Measurements from ENCODE around the gene DDO.
"Not testable (repeated sequence)": the region's sequence is repeated elsewhere in the genome, so short reads cannot be mapped to it uniquely, and the experiment has no call there.

The DDO gene

DNA sequence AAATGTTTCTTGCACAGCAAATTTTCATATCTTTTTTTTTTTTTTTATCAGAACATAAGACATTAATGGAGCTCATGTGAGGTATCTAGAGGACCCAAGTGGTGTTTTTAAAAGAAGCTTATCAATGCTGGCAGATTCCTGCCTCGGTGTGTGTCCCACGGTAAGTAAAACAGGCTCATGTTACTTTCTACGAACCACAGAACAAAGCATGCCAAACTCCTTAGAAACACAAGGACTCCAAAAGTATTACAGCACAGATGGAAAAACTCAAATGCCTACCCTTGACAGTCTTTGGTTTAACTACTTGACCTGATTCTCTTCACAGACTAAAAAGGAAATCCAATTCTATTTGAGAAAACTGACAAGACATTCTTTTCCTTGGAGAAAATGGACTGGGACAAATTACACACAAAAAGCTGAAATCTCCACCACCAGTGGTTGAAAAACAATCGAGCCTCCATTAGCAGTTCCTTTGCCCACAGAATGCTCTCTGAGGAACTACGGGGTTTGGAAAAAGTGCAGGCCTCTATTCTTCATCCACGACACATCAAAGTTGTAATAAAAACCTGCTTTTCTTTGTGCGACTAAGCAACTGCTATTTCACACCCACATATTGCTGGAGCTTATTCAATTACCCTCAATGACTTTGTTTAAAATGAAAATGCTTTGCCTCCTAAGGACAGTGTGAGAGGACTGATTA, 62.7 kb downstream of the DDO start:
- TF ChIP-seq, protein P1, sequence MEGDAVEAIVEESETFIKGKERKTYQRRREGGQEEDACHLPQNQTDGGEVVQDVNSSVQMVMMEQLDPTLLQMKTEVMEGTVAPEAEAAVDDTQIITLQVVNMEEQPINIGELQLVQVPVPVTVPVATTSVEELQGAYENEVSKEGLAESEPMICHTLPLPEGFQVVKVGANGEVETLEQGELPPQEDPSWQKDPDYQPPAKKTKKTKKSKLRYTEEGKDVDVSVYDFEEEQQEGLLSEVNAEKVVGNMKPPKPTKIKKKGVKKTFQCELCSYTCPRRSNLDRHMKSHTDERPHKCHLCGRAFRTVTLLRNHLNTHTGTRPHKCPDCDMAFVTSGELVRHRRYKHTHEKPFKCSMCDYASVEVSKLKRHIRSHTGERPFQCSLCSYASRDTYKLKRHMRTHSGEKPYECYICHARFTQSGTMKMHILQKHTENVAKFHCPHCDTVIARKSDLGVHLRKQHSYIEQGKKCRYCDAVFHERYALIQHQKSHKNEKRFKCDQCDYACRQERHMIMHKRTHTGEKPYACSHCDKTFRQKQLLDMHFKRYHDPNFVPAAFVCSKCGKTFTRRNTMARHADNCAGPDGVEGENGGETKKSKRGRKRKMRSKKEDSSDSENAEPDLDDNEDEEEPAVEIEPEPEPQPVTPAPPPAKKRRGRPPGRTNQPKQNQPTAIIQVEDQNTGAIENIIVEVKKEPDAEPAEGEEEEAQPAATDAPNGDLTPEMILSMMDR (IDR thresholded peaks at IDR 0.05; ENCODE audit: low read depth, low read length) = no peak
- no peak for DNase-seq
- no peaks in the 10 kb centered on the region for H3K27me3 ChIP-seq

GRCh38 chr6:110351986-110352385, 63.4 kb downstream of the DDO start:
- Histone ChIP-seq H3K4me1 (peaks cover 8% of the 10 kb centered on the region), H3K36me3 (no peaks in the 10 kb centered on the region), H3K9me3 (no peaks in the 10 kb centered on the region), H3K4me3 (ENCODE audit: low read depth, low read length) (no peak overlapping the region), H3K27me3 (no peaks in the 10 kb centered on the region)
- TF ChIP-seq, protein P1 (IDR thresholded peaks at IDR 0.05; ENCODE audit: low read depth, low read length) = no peak
- no peak for DNase-seq

More for the DNA sequence above, 62.7 kb downstream of the DDO start:
- Histone ChIP-seq H3K4me3 (ENCODE audit: low read depth, low read length) (no peak overlapping the region), H3K9me3 (no peaks in the 10 kb centered on the region), H3K36me3 (no peaks in the 10 kb centered on the region), H3K4me1 (peaks cover 8% of the 10 kb centered on the region)

- Histone ChIP-seq H3K4me3 (ENCODE audit: low read depth, low read length) (no peak overlapping the region), H3K9me3 (no peaks in the 10 kb centered on the region), H3K4me1 (peaks cover 8% of the 10 kb centered on the region), H3K27me3 (no peaks in the 10 kb centered on the region), H3K36me3 (no peaks in the 10 kb centered on the region)
- TF ChIP-seq, protein P1 (IDR thresholded peaks at IDR 0.05; ENCODE audit: low read depth, low read length) = no peak
- no peak for DNase-seq
These were observed 63.8 kb downstream of the DDO start for GRCh38 chr6:110351546-110351945.

DNA sequence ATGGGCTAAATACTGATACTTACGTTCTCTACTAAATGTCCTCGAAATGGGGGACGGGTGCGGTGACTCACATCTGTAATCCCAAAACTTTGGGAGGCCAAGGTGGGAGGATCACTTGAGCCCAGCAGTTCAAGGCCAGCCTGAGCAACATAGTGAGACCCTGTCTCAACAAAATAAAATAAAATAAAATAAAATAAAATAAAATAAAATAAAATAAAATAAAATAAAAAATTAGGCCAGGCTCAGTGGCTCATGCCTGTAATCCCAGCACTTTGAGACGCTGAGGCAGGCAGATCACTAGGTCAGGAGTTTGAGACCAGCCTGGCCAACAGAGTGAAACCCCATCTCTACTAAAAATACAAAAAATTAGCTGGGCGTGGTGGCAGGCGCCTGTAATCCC, 64.8 kb downstream of the DDO start:
- not testable (repeated sequence) for H3K27me3 ChIP-seq; H3K4me3 ChIP-seq (ENCODE audit: low read depth, low read length); DNase-seq; H3K9me3 ChIP-seq; H3K36me3 ChIP-seq; H3K4me1 ChIP-seq

DNA sequence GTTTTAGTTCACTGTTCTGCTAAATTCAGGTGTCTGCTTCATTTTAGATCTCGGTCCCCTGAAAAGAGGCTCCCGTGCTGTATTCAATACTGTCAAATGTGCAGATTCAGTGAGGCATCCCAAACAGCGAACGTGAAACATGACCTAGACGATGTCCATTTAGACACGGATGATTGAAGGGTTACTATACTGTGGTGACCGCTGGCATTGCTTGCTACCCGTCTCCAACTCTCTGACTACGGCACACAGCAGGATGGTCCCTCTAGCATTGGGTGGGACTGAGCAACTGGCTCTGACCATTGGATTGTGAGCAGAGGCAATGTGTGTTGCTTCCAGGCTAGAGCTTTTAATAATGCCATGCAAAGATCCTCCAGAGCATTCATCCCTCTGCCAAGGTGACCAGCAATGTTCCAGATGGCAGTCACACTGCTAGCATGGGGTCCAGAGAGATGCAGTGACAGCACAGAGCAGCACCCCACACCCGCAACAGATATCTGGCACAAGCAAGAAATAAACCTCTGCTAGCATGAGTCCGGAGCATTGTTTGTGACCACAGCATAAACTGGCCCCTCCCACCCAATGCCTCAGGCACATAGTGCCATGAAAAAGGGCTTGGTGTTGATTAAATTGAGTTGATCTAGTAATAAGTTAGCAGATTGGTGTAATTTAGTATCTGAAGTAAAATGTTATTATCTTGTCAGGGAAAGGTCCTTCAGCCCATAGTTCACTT, 66.2 kb downstream of the DDO start:
- no peaks in the 10 kb centered on the region for H3K36me3 ChIP-seq
- no peaks in the 10 kb centered on the region for H3K9me3 ChIP-seq
- TF ChIP-seq, protein P1 (IDR thresholded peaks at IDR 0.05; ENCODE audit: low read depth, low read length) = no peak
- H3K4me1 ChIP-seq = no peaks in the 10 kb centered on the region
- H3K27me3 ChIP-seq = no peaks in the 10 kb centered on the region
- no peak overlapping the region for H3K4me3 ChIP-seq (ENCODE audit: low read depth, low read length)
- DNase-seq = no peak

GRCh38 chr6:110345025-110345424, 70.3 kb downstream of the DDO start:
- Histone ChIP-seq H3K36me3 (no peaks in the 10 kb centered on the region), H3K4me3 (ENCODE audit: low read depth, low read length) (no peak overlapping the region), H3K9me3 (no peaks in the 10 kb centered on the region), H3K4me1 (no peaks in the 10 kb centered on the region; the same call in 1 of the 2 replicates), H3K27me3 (no peaks in the 10 kb centered on the region)
- TF ChIP-seq, protein P1 (IDR thresholded peaks at IDR 0.05; ENCODE audit: low read depth, low read length) = no peak
- DNase-seq = no peak
